NCI-H526 treated with DMSO at 0.1 percent for 48 hours (cell line): Measurements from ENCODE around the gene ZNF462.
"Not testable (repeated sequence)": the region's sequence is repeated elsewhere in the genome, so short reads cannot be mapped to it uniquely, and the experiment has no call there.

ENCODE experiments used
- DNase-seq: peaks from one replicate; lab custom pipeline; 2025; lab: John Stamatoyannopoulos, UW

Gene ZNF462

GRCh38 chr9:106962615-106963363 is 99.8 kb downstream of the ZNF462 start:
- DNase-seq, result no peak

GRCh38 chr9:106963684-106964083 is 100.7 kb downstream of the ZNF462 start:
- no peak for DNase-seq

GRCh38 chr9:106964329-106964728 is 101.4 kb downstream of the ZNF462 start:
- DNase-seq, result no peak

- DNase-seq, result no peak
Measured at GRCh38 chr9:106964822-106965525, 102.0 kb downstream of the ZNF462 start.

- no peak for DNase-seq
Measured at GRCh38 chr9:106966481-106966880, 103.5 kb downstream of the ZNF462 start.

GRCh38 chr9:106969696-106970095 is 106.7 kb downstream of the ZNF462 start:
- no peak for DNase-seq

GRCh38 chr9:106970219-106970975 is 107.4 kb downstream of the ZNF462 start:
- DNase-seq, result no peak

GRCh38 chr9:106970976-106971457 is 108.1 kb downstream of the ZNF462 start:
- no peak for DNase-seq

GRCh38 chr9:106972082-106972481 is 109.1 kb downstream of the ZNF462 start:
- DNase-seq, result no peak

- no peak for DNase-seq
Measured at GRCh38 chr9:106974341-106974740, 111.4 kb downstream of the ZNF462 start.

GRCh38 chr9:106976772-106977171 is 113.8 kb downstream of the ZNF462 start:
- DNase-seq, result no peak

GRCh38 chr9:106980551-106981101 is 117.7 kb downstream of the ZNF462 start:
- DNase-seq, result no peak

GRCh38 chr9:106981396-106982287 is 118.7 kb downstream of the ZNF462 start:
- DNase-seq, result no peak

GRCh38 chr9:106982636-106983035 is 119.7 kb downstream of the ZNF462 start:
- no peak for DNase-seq

GRCh38 chr9:106983346-106983745 is 120.4 kb downstream of the ZNF462 start:
- DNase-seq, result no peak

- not testable (repeated sequence) for DNase-seq
Measured at GRCh38 chr9:106989904-106990303, 126.9 kb downstream of the ZNF462 start.

GRCh38 chr9:106992186-106992585 is 129.2 kb downstream of the ZNF462 start:
- DNase-seq, result no peak

- no peak for DNase-seq
Measured at GRCh38 chr9:106993603-106994002, 130.6 kb downstream of the ZNF462 start.

GRCh38 chr9:106994463-106994862 is 131.5 kb downstream of the ZNF462 start:
- DNase-seq, result no peak

- DNase-seq, result no peak
Measured at GRCh38 chr9:107000218-107000617, 137.3 kb downstream of the ZNF462 start.

GRCh38 chr9:107005201-107005600 is 142.2 kb downstream of the ZNF462 start:
- no peak for DNase-seq
